ENCODE data around the gene FXYD6. TPM values are rescaled to one million over a fixed set of nuclear protein-coding genes. Genes with fewer than 3 reads are reported as not detected.

The FXYD6 gene
- polyA plus RNA-seq, 2 of the 4 experiments (the other 2 are of a cell fraction) = 0.26 to 0.49 TPM

GRCh38 chr11:117824571-117825537 lies 51.6 kb downstream of the FXYD6 start, which contains the start of gene FXYD2:
Gene FXYD2 (minus strand): TSS chr11:117824744. CDS start chr11:117824678, 66 bp downstream.
- DNase-seq (ENCODE audit: low read depth in 1 of 2, low spot score in 1 of 2) = no peak
- POLR2A ChIA-PET = no interaction called here
- FAIRE-seq = no peak
- ATAC-seq = no peak
- CTCF ChIA-PET = interaction anchor here (0.8 to 7.5 kb wide), 8 partner anchors 9 to 399 kb away, joined by 3 to 113 read pairs (median 4); no protein-coding TSS in a partner anchor
- Histone ChIP-seq H3K27ac (peak within 1 kb of the TSS; percentile 65 to 72; a peak in 5 of 6 replicates), H3K9me3 (no peaks in the 10 kb centered on the region), H3K4me2 (peak within 1 kb of the TSS; percentile 61), H3K4me1 (peaks cover 55% of the 10 kb centered on the region), H3K4me3 (no peak within 1 kb of the TSS; the same call in 2 of the 3 replicates)
- TF ChIP-seq REST (IDR thresholded peaks at IDR 0.05) (no peak), CHD2 (IDR thresholded peaks at IDR 0.05; ENCODE audit: low read length, partially characterized antibody) (no peak), MAFK (IDR thresholded peaks at IDR 0.05; ENCODE audit: partially characterized antibody) (no peak), SREBF2 (IDR thresholded peaks at IDR 0.05) (no peak), FOXS1 (CRISPR knock-in tag; IDR thresholded peaks at IDR 0.05) (no peak), NR3C1 (IDR thresholded peaks at IDR 0.05) (no peak), CBX8 (IDR thresholded peaks at IDR 0.05) (no peak), CTCF (IDR thresholded peaks at IDR 0.05) (no peak), KDM5A (IDR thresholded peaks at IDR 0.05) (no peak), RNF2 (IDR thresholded peaks at IDR 0.05; ENCODE audit: borderline replicate concordance, low read depth) (no peak), ZNF302 (CRISPR knock-in tag; IDR thresholded peaks at IDR 0.05) (no peak), BCL3 (IDR thresholded peaks at IDR 0.05) (no peak)
- TF ChIP-seq, protein P1, sequence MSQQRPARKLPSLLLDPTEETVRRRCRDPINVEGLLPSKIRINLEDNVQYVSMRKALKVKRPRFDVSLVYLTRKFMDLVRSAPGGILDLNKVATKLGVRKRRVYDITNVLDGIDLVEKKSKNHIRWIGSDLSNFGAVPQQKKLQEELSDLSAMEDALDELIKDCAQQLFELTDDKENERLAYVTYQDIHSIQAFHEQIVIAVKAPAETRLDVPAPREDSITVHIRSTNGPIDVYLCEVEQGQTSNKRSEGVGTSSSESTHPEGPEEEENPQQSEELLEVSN (IDR thresholded peaks at IDR 0.05; ENCODE audit: borderline replicate concordance, low read depth) = no peak
- 34% methylated on average over 21 of the region's 22 CpGs for WGBS (ENCODE audit: missing lambda C conversion rate)

GRCh38 chr11:117823946-117824420 lies 52.5 kb downstream of the FXYD6 start:
- H3K9me3 ChIP-seq = no peaks in the 10 kb centered on the region
- 70% methylated on average over 13 of the region's 13 CpGs for WGBS (ENCODE audit: missing lambda C conversion rate)
- DNase-seq (ENCODE audit: low read depth in 1 of 2, low spot score in 1 of 2) (no peak), FAIRE-seq (no peak), ATAC-seq (no peak)
- TF ChIP-seq BHLHE40 (IDR thresholded peaks at IDR 0.05; ENCODE audit: low read depth, low read length) = no peak
- no peak for TF ChIP-seq MAFK (IDR thresholded peaks at IDR 0.05; ENCODE audit: partially characterized antibody)
- TF ChIP-seq MAZ (IDR thresholded peaks at IDR 0.05; ENCODE audit: borderline replicate concordance, low read depth, low read length) = no peak
- no peak overlapping the region; the same call in 2 of the 3 replicates for H3K4me3 ChIP-seq
- peak overlapping the region; percentile 65 to 72; a peak in 5 of 6 replicates for H3K27ac ChIP-seq
- peaks cover 49% of the 10 kb centered on the region for H3K4me1 ChIP-seq
- ChIA-PET CTCF (interaction anchor here (0.9 to 7.5 kb wide), 6 partner anchors 10 to 398 kb away, joined by 3 to 113 read pairs (median 6); no protein-coding TSS in a partner anchor), POLR2A (no interaction called here)
- peak overlapping the region; percentile 61 for H3K4me2 ChIP-seq
